Measurements from ENCODE around the gene GIPR. TPM values are rescaled to one million over a fixed set of nuclear protein-coding genes. Genes with fewer than 3 reads are reported as not detected.

The GIPR gene
- total RNA-seq, 1 experiment from 2014 or later: 6.9 TPM

GRCh38 chr19:45636902-45637301 is 31.1 kb upstream of the GIPR start:
- no peak overlapping the region for H3K27ac Mint-ChIP-seq (ENCODE audit: unreplicated experiment)
- H3K9me3 Mint-ChIP-seq (ENCODE audit: low read depth, unreplicated experiment): peaks cover 7% of the 10 kb centered on the region
- CTCF ChIA-PET: no interaction called here

GRCh38 chr19:45637890-45638667 is 29.9 kb upstream of the GIPR start:
- Mint-ChIP-seq H3K4me3 (ENCODE audit: low read depth, unreplicated experiment) (peak overlapping the region; percentile 77), H3K27me3 (ENCODE audit: unreplicated experiment) (no peaks in the 10 kb centered on the region), H3K9me3 (ENCODE audit: low read depth, unreplicated experiment) (peaks cover 7% of the 10 kb centered on the region), H3K4me1 (ENCODE audit: low read depth, unreplicated experiment) (peaks cover 35% of the 10 kb centered on the region), H3K36me3 (ENCODE audit: insufficient read depth, unreplicated experiment) (peaks cover 72% of the 10 kb centered on the region), H3K27ac (ENCODE audit: unreplicated experiment) (peak overlapping the region; percentile 70)
- peak; percentile 61 for DNase-seq
- CTCF ChIA-PET: interaction anchor here (0.5 to 0.7 kb wide), 2 partner anchors 22 to 24 kb away, joined by 4 to 5 read pairs; no protein-coding TSS in a partner anchor
- no peak for TF ChIP-seq CTCF (IDR thresholded peaks at IDR 0.05; ENCODE audit: unreplicated experiment)
- BruUV-seq (replicated peaks): TSS peak; percentile 62
- intact Hi-C loops (cut with micrococcal nuclease; ENCODE audit: unreplicated experiment): no loop called here

More at GRCh38 chr19:45636902-45637301, 31.1 kb upstream of the GIPR start:
- Mint-ChIP-seq H3K27me3 (ENCODE audit: unreplicated experiment) (no peaks in the 10 kb centered on the region), H3K4me3 (ENCODE audit: low read depth, unreplicated experiment) (no peak overlapping the region), H3K4me1 (ENCODE audit: low read depth, unreplicated experiment) (peaks cover 28% of the 10 kb centered on the region), H3K36me3 (ENCODE audit: insufficient read depth, unreplicated experiment) (peaks cover 73% of the 10 kb centered on the region)
- intact Hi-C loops (cut with micrococcal nuclease; ENCODE audit: unreplicated experiment): no loop called here
- TF ChIP-seq CTCF (IDR thresholded peaks at IDR 0.05; ENCODE audit: unreplicated experiment): no peak
- TSS peak; percentile 32 for BruUV-seq (replicated peaks)
- no peak for DNase-seq

GRCh38 chr19:45638930-45639729 is 28.9 kb upstream of the GIPR start, which contains the start of gene EML2:
EML2 (minus strand) TSS chr19:45639397; CDS start chr19:45639376, 21 bp downstream.
- H3K9me3 Mint-ChIP-seq (ENCODE audit: low read depth, unreplicated experiment): peaks cover 7% of the 10 kb centered on the region
- peak within 1 kb of the TSS; percentile 70 for H3K27ac Mint-ChIP-seq (ENCODE audit: unreplicated experiment)
- TF ChIP-seq CTCF (IDR thresholded peaks at IDR 0.05; ENCODE audit: unreplicated experiment): peak; percentile 62
- CTCF ChIA-PET: interaction anchor here (0.6 to 1.0 kb wide), 6 partner anchors 9 to 59 kb away, joined by 3 to 4 read pairs (median 4); no protein-coding TSS in a partner anchor
- peaks cover 45% of the 10 kb centered on the region for H3K4me1 Mint-ChIP-seq (ENCODE audit: low read depth, unreplicated experiment)
- peak within 1 kb of the TSS; percentile 77 for H3K4me3 Mint-ChIP-seq (ENCODE audit: low read depth, unreplicated experiment)
- BruUV-seq (replicated peaks): no TSS peak
- peaks cover 66% of the 10 kb centered on the region for H3K36me3 Mint-ChIP-seq (ENCODE audit: insufficient read depth, unreplicated experiment)
- intact Hi-C loops (cut with micrococcal nuclease; ENCODE audit: unreplicated experiment): no loop called here
- peak; percentile 80 for DNase-seq
- peaks cover 10% of the 10 kb centered on the region for H3K27me3 Mint-ChIP-seq (ENCODE audit: unreplicated experiment)

GRCh38 chr19:45640849-45641273 is 27.2 kb upstream of the GIPR start:
- Mint-ChIP-seq H3K27me3 (ENCODE audit: unreplicated experiment) (peaks cover 15% of the 10 kb centered on the region), H3K27ac (ENCODE audit: unreplicated experiment) (peak overlapping the region; percentile 89), H3K4me1 (ENCODE audit: low read depth, unreplicated experiment) (peaks cover 48% of the 10 kb centered on the region), H3K36me3 (ENCODE audit: insufficient read depth, unreplicated experiment) (peaks cover 76% of the 10 kb centered on the region), H3K9me3 (ENCODE audit: low read depth, unreplicated experiment) (peaks cover 7% of the 10 kb centered on the region), H3K4me3 (ENCODE audit: low read depth, unreplicated experiment) (peak overlapping the region; percentile 63)
- DNase-seq: peak; percentile 84
- CTCF ChIA-PET: interaction anchor here (0.7 to 3.8 kb wide), 23 partner anchors 9 to 173 kb away, joined by 3 to 39 read pairs (median 6); partner anchors contain the start of genes FOSB, GIPR, OPA3 and QPCTL
- no TSS peak for BruUV-seq (replicated peaks)
- no peak for TF ChIP-seq CTCF (IDR thresholded peaks at IDR 0.05; ENCODE audit: unreplicated experiment)
- intact Hi-C loops (cut with micrococcal nuclease; ENCODE audit: unreplicated experiment): loop anchor here (5.0 kb wide), 2 partner anchors 49 to 134 kb away; partner anchors contain the start of gene VASP
